ENCODE results near the gene USP37.
"Not testable (repeated sequence)": the region's sequence is repeated elsewhere in the genome, so short reads cannot be mapped to it uniquely, and the experiment has no call there.

Gene USP37

DNA sequence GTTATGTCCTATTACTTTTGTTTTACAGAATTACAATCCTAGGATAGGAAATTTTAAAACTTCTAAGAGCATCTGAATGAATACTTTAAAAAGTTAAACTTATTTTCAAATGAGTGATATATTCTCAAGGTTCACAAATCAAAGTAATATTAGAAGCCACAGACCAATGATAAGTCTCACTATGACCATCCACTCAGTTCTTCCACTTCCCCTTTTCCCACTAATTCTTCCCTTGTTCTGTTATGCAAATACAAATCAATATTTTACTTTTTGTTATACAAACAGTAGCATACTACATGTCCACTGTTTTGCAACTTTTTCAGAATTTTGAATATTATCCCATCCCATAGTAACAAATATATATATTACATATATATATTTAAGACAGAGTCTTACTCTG is 20.2 kb downstream of the USP37 start:
- DNase-seq (ENCODE audit: low read depth) = no peak

DNA sequence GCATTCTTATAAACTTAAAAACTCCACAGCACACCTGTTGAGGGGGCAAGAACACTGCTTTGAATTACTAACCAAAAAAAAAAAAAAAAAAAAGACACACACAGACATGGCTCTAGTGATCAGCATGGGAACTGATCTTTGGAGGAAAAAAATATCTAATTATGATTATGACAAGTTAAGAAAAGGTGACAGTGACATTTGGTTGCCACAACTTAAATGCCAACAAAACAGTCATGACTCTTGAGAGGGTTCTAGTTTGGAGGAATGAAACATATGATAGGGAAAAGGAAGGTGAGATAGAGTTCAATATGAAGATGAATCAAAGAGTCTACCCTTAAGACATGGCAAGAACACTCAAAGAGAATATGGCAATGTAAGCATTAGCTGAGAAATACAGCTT is 20.6 kb downstream of the USP37 start:
- no peak for DNase-seq (ENCODE audit: low read depth)

DNA sequence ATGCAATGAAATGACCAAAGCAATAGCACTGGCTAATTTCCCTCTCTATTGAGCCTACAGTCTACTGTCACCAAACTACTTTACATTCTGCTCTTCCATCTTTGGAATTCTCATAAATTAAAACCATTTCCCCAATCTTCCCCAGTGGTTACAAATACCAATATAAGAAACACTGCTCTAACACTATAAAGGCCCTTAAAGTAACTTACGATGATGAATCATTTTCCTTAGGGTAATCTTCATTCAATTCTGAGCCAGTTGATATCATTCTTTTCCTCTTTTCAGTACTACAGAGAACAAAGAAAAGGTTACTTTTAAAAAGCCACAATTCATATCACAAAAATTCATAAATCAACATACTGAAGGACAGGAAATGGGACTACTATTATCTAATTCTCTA is 22.1 kb downstream of the USP37 start:
- DNase-seq (ENCODE audit: low read depth) = no peak

DNA sequence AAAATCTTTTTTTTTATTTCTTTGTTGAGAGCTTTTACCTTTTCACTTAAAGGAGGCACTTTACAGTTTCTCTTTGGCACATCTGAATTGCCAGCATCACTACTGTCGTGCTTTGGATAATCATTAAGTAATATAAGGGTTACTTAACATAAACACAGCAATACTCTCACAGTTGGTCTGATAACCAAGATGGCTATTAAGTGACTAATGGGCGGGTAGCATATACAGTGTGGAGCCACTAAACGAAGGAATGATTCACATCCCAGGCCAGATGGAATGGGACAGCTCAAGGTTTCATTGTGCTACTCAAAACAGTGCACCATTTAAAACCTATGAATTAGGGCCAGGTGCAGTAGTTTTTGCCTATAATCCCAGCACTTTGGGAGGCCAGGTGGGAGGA is 28.1 kb downstream of the USP37 start:
- no peak for DNase-seq (ENCODE audit: low read depth)

DNA sequence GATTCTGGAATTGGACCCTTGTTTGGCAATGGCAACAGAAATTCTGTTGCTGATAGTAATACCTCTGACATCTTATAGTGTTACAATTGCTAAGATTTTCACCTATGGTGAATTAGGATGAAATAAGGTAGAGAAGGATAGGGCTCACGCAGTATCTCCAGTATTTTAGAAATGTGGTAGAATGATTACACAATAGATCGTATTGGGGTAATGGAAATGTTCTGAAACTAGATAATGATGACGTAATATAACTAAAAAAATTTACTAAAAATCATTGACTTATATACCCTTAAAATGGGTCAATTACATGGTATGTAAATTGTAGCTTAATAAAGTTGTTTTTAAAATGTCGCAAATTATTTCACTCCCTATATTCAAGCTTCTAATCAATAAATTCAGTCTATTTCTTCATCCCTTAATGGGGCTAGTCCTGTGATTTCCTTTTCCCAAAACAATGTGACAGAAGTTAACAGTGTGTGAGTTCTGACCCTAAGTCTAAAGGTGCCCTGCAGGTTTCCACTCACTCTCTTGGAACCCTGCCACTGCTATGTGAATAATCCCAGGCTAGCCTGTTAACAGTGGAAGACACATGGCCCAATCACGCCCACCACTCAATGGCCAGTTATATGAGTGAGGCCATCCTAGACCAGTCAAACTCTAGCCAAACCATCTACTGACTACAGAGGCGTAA is 31.2 kb downstream of the USP37 start:
- DNase-seq (ENCODE audit: low read depth) = no peak

DNA sequence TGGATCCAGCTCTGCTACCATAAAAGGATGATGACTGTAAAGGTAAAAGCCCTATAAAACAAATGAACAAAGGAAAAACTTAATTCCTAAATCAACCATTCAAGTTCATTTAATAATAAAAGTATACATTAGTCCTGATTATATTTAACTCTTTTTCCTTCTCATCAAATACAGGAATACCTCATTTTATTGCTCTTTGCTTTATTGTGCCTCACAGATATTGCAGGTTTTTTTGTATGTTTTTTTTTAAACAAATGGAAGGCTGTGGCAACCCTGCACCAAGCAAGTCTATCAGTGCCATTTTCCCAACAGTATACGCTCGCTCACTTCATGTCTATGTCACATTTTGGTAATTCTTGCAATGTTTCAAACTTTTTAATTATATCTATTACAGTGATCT is 38.2 kb downstream of the USP37 start:
- no peak for DNase-seq (ENCODE audit: low read depth)

DNA sequence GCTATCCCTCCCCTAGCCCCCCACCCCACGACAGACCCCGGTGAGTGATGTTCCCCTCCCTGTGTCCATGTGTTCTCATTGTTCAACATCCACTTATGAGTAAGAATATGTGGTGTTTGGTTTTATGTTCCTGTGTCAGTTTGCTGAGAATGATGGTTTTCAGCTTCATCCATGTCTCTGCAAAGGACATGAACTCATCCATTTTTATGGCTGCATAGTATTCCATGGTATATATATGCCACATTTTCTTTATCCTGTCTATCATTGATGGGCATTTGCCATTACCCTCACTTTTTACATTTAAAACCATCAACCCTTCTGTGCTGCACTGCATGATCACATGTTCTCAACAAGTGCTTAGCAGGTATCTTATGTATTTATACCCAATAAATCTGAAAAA is 39.7 kb downstream of the USP37 start:
- DNase-seq (ENCODE audit: low read depth) = not testable (repeated sequence)

DNA sequence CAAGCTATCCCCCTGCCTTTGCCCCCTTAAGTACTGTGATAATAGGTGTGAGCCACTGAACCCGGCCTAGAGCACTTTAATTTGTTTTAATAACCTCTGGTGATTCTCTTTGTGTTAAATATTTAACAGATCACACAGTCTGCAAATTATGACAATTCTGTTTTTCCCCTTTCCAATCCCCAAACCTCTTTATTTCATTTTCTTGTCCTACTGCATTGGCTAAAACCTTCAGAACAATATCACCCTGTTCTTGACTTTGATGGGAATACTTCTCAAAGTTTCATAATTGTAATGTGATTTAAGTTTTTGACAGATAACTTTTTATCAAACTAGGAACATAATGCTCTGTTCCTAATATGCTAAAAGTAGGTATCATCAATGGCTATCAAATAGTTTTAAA is 44.5 kb downstream of the USP37 start:
- no peak for DNase-seq (ENCODE audit: low read depth)

DNA sequence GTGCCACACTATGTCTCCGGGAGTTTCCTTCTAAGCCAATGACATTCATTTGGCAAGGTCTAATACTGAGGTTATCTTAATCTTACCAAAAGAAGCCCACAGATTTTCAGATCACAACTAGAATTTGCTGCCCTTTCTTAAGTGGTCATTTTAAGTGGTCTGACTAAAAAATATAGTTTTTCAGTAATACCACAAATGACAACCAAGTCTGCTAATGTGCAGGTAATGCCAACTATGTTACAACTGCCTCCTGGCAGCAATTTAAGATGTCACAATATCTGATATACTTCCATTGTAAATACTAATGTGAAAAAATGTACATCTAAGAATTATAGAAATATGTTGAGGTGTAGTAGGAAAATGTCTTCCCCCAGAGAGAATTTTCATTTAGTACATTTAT is 49.3 kb downstream of the USP37 start:
- no peak for DNase-seq (ENCODE audit: low read depth)

DNA sequence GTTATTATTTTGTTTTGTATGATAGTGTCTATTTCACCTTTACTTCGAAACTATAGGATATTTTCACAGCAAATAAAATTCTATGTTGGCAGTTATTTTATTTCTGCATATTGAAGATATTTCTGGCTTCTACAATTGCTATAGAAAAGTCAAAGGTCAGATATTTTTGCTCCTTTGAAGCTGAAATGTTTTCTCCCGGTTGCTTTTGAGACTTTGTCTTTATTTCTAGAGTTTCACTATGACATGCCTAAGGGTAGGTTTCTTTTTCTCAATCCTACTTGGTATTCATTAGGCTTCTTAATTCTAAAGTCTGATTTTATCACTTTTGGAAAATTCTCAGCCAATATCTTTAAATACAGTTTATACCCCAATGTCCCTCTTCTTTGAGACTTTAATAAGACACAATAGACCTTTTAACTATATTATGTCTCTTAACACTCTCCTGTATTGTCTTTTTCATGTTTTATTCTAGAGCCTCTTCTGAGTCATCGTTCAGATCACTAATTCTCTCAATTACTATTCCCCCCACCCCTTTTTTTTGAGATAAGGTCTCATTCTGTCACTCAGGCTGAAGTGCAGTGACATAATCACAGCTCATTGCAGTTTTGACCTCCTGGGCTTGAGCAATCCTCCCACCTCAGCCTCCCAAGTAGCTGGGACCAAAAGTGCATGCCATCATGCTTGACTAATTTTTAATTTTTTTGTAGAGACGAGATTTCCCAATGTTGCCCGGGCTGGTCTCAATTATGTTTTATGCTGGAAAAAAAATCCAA is 50.5 kb downstream of the USP37 start:
- DNase-seq (ENCODE audit: low read depth) = no peak

DNA sequence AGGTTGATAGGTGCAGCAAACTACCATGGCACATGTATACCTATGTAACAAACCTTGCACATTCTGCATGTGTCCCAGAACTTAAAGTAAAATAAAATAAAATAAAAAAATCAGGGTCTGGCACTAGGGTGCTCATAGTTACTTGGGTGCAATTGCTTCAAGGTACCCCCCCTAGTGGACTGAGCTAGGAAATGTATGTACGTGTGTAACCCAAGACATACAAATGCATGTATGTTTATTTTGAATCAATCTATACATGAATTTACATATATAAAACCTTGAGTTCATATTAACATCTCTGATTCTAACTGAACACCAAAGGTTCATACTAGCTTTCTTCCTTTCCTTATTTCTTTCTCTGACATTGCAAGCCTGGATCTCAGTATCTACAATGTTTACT is 51.5 kb downstream of the USP37 start:
- DNase-seq (ENCODE audit: low read depth) = no peak

DNA sequence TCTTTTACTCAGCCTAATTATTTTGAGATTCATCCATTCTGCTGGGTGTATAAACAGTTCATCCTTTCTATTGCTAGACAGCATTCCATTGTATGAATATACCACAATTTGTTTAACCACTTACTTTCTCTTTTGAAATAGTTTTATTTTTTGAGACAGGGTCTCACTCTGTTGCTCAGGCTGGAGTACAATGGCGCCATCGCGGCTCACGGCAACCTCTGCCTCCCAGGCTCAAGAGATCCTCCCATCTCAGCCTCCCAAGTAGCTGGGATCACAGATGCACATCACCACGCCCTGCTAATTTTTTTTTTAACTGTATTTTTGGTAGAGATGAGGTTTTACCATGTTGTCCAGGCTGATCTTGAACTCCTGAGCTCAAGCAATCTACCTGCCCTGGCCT is 54.5 kb downstream of the USP37 start:
- DNase-seq (ENCODE audit: low read depth) = no peak

DNA sequence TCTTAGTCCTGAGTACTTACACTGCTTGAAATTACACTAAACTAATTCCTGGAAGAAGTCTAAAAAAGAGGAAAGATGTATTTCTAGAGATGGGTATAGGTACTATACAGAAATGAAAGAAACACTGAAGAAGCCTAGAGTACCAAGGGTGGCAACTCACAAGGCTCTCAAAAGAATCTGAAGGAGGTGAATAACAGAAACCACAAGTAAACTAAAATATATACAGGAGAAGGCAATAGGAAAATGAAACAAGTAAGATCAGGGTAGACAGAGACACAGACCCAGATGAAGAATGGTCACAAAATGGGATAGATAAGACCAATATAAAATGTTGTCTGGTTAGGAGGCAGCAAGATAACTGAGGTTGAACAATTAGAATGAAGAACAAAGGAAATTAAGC is 59.9 kb downstream of the USP37 start:
- DNase-seq (ENCODE audit: low read depth) = no peak

DNA sequence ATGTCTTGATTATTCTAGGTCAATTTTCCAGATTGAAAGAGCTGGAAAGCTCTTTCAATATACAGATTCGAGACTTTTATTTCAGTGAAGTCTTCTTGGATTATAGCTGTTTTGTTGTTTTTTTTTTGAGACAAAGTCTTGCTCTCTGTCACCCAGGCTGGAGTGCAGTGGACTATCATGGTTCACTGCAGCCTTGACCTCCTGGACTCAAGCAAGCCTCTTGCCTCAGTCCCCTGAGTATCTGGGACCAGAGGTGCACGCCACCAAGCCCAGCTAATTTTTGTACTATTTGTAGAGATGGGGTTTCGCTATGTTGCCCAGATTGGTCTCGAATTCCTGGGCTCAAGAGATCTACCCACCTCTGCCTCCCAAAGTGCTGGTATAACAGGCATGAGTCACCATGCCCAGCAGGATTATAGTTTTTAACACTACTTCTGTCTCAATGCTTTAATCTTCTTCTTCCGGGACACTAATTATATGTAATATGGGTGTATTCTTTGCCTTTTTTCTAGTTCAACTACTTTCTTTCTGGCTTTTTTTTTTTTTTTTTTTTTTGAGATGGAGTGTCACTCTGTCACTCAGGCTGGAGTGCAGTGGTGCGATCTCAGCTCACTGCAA is 62.3 kb downstream of the USP37 start:
- DNase-seq (ENCODE audit: low read depth) = no peak

DNA sequence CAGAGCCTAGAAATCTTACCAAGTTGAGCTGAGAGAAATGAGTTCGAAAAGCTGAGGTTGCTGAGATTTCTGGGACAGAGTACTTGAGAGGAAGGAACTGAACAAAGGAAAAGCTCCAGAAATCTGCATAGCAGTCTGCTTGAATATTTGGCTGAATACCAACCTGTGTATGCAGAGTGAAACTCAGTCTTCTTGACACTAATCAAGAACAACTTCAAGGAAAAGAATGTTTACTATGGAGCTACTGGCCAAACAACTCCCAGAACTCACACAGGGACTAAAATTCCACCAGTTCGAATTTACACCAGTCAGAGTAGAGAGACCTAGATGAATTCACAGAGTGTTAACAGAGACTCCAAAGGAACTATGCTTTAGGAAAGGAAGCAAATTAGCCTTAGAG is 66.5 kb downstream of the USP37 start:
- DNase-seq (ENCODE audit: low read depth) = no peak

DNA sequence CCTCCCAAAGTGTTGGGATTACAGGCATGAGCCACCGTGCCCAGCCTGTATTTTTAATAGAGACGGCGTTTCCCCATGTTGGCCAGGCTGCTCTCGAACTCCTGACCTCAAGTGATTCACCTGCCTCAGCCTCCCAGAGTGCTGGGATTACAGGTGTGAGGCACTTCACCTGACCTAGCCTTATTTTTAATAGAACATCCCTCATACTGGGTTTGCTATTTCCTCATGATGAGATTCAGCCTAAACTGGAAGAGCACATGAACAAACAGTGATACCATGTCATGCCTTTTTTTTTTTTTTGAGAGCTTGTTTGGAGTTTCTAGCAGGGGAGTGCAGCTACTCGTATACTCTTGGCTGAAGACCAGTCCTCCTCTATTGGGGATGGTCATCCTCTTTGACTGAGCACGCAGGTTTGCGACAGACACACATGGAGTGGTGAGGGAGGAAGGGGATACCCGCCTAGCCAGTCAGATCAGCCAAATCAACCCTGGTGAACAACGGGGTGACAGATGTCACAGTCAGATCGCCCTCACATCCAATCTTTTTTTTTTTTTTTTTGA is 67.6 kb downstream of the USP37 start:
- DNase-seq (ENCODE audit: low read depth) = no peak

DNA sequence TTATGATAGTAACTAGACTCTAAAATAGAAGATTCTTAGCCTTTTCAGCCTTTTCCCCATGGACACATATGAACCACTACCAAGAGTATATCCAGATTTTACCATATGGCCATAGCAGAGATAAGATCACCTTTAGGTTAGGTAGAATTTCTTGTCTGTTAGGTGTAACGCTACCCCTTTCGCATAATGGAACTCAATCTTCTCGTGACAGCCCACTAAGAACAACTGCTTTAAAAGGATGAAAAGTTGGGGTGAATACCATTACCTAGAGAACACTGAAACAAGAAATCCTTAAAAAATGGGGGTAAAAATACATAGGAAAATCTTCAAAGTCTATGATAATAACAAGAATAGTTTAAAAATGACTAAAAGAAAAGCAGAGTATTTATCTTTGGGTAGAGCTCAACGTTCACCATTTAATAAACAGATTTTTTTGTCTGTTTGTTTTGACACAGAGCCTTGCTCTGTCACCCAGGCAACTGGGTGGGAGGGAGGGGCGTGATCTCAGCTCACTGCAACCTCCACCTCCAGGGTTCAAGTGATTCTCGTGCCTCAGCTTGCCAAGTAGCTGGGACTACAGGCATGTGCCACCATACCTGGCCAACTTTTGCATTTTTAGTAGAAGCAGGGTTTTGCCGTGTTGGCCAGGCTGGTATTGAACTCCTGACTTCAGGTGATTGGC is 82.0 kb downstream of the USP37 start:
- no peak for DNase-seq (ENCODE audit: low read depth)

DNA sequence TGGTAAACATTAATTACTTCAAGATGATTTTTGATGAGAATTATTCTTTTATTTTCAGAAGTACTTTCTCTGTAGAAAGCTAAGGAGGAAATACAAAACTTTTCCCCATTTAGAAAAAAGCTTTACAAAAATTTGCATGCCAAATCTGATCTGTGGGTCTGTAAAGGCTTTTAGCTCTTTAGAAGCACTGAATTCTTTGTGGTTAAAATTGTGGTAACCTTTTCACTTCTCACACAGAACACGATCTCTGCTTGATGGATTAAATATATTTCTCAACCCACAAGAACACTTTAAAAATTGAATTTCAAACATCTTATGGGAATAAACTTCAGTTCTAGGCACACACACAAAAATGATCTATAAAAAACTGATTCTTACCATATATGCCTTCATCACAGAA is 85.5 kb downstream of the USP37 start:
- no peak for DNase-seq (ENCODE audit: low read depth)

DNA sequence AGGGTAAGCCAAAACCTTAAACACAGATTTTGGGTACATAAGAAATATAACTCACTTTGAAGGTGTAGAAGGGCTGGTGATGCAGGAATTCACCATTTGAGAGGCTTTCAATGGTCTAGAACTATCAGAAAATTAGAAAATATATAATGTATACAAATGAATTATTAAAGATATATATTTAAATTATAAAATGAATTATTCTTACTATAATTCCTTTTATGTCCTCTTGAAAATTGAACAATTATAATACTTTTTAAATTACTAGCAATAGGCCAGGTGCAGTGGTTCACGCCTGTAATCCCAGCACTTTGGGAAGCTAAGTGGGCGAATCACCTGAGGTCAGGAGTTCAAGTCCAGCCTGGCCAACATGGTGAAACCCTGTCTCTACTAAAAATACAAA is 88.6 kb downstream of the USP37 start:
- DNase-seq (ENCODE audit: low read depth) = no peak

DNA sequence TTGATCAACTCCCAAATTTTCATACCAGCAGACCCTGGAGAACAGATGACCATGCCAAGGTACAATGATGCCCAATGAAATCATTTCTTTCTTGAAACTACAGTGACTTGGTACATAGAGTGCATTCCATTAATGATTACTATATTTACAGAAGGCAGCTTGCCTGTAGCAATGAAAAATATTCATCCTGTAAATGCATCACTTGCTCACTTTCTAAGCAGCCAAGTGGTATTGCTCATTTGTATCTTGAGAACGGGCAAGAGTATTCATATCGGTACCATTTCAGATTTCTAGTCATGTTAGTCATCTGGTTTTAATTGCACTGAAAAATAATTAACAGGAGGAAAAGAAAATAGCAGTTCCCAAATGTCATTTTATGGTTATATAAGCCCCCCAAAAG is 89.6 kb downstream of the USP37 start:
- no peak for DNase-seq (ENCODE audit: low read depth)

DNA sequence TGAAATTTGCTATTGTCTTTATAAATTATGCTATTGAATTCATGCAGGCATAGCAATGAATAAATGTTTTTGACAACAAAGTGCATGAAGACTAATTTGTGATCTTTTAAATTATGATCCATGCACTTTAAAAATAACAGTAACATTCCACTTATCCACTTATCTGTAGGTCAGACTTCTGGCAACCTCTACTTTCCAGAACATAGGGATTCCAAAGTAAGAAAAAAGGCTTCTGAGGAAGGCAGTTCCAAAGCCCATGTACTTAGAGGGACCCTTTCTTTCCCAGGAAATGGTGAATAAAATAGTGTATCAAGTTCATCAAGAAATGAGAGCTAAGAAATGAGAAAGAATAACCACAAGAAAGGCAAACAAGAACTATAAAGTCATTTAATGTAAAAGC is 90.9 kb downstream of the USP37 start:
- DNase-seq (ENCODE audit: low read depth) = no peak

DNA sequence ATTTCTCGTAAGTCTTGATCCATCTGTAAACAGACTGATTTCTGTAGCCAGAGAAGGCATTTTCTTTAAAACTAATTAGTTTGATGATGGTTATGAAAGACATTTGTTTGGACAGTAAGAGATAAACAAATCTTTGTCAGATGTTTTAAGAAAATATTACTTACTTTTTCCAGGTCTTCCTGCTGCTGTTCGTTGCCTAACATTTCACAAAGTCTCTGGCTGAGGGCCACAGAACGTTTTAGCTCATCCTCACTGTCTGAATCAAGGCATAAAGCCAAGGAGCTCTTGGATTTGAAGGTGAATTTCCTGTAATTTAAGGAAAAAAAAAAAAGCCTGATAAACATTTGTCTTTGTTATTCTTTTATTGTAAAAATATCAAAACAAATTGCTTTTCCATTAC is 91.5 kb downstream of the USP37 start:
- DNase-seq (ENCODE audit: low read depth) = no peak

DNA sequence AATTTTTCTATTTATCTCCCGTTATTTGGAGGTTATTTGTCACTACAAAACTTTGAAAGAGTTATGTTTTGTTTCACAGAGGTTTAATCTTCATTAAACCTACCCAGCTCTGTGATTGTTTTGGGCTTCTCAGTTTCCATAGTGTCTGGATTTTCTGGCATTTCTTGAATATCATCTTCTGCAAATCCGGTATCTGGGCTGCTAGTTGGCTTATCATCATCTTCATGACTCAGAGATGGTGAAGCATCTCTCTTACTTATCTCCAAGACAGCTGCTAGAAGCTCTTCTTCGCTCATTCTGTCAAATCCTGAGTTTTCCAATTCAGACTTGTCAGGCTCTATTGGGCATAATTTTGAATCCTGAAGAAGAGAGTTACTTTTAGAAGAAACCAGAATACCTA is 93.6 kb downstream of the USP37 start:
- DNase-seq (ENCODE audit: low read depth) = no peak

Measured in stimulated activated CD8-positive, alpha-beta memory T cell treated with anti-CD3 and anti-CD28 coated beads, Interleukin-7, amount 100 ng/mL, for 24 hours (primary cell).